Smooth muscle cell (in vitro differentiated cells): ENCODE results near the gene IKBKE. TPM values are rescaled to one million over a fixed set of nuclear protein-coding genes. Genes with fewer than 3 reads are reported as not detected.

Source experiments
- DNase-seq: peaks from one replicate; lab custom pipeline; 2025; ENCODE audit not compliant: unreplicated experiment; lab: John Stamatoyannopoulos, UW
- H2AFZ ChIP-seq: fragments of 200-600 bp; sonication (generic); 2 replicates; pipeline ENCODE4 v1.6.0; 2016; ENCODE audit warnings: antibody characterized with exemption, low read depth, mild to moderate bottlenecking
- H3F3A ChIP-seq: fragments of 200-600 bp; sonication (generic); 2 replicates; pipeline ENCODE4 v1.6.0; 2017; ENCODE audit warnings: antibody characterized with exemption, low read depth
- H3K27ac ChIP-seq: fragments of 200-600 bp; sonication (generic); 2 replicates; pipeline ENCODE4 v1.5.1; 2016; ENCODE audit warnings: low read depth, mild to moderate bottlenecking
- H3K27me3 ChIP-seq: fragments of 200-600 bp; sonication (generic); 2 replicates; pipeline ENCODE4 v1.6.1; 2016; ENCODE audit warnings: low read depth, mild to moderate bottlenecking
- H3K36me3 ChIP-seq: fragments of 200-600 bp; sonication (generic); 2 replicates; pipeline ENCODE4 v1.5.1; 2016; ENCODE audit warnings: low read depth
- H3K4me1 ChIP-seq: fragments of 200-600 bp; sonication (generic); 2 replicates; pipeline ENCODE4 v1.5.1; 2016; ENCODE audit warnings: low read depth
- H3K4me2 ChIP-seq: fragments of 200-600 bp; sonication (generic); 2 replicates; pipeline ENCODE4 v1.6.0; 2016; ENCODE audit warnings: mild to moderate bottlenecking
- H3K4me3 ChIP-seq: fragments of 200-600 bp; sonication (generic); 2 replicates; pipeline ENCODE4 v1.5.1; 2016; ENCODE audit warnings: mild to moderate bottlenecking
- H3K79me2 ChIP-seq: fragments of 200-600 bp; sonication (generic); 2 replicates; pipeline ENCODE4 v1.6.0; 2016; ENCODE audit warnings: low read depth, mild to moderate bottlenecking
- H3K9ac ChIP-seq: fragments of 200-600 bp; sonication (generic); 2 replicates; pipeline ENCODE4 v1.6.0; 2016; ENCODE audit warnings: low read depth
- H3K9me3 ChIP-seq: fragments of 200-600 bp; sonication (generic); replicated peaks from 2 replicates; pipeline ENCODE4 v1.5.1; 2016; ENCODE audit warnings: low read depth
- H4K20me1 ChIP-seq: fragments of 200-600 bp; sonication (generic); 2 replicates; pipeline ENCODE4 v1.6.0; 2016; ENCODE audit warnings: low read depth
- CTCF ChIP-seq: fragments of 200-600 bp; sonication (generic); IDR thresholded peaks from 2 replicates; pipeline ENCODE4 v1.5.1; 2017; ENCODE audit warnings: borderline replicate concordance, mild to moderate bottlenecking, antibody characterized with exemption; ENCODE audit not compliant: insufficient read depth, poor library complexity, severe bottlenecking
- WGBS: methylation state at CpG from one replicate; pipeline ENCODE4 v1.1.7; 2016; ENCODE audit warnings: low lambda C conversion rate; 5-methylcytosine and 5-hydroxymethylcytosine counted together
- polyA plus RNA-seq: library from polyadenylated mRNA; unstranded; fragments of >200 nt; fragmentation: Nextera tagmentation; extraction: Ambion mirVana; gene quantifications from 2 replicates; pipeline ENCODE4 v1.2.1, GENCODE V29; 2016
- total RNA-seq: library from RNA; depleted of rRNA; stranded (reverse); fragments of >200 nt; gene quantifications from 2 replicates; pipeline ENCODE4 v1.2.3, GENCODE V29; 2014

Gene IKBKE
- total and polyA plus RNA-seq, 2 experiments from 2014 or later, result 4.0 to 9.7 TPM

GRCh38 chr1:206506405-206507283 is 36.4 kb downstream of the IKBKE start:
- no peak overlapping the region for H3K9ac ChIP-seq
- TF ChIP-seq CTCF, result no peak
- H3K36me3 ChIP-seq, result no peaks in the 10 kb centered on the region
- H3K4me1 ChIP-seq, result peaks cover 4% of the 10 kb centered on the region
- H3K27ac ChIP-seq, result no peak overlapping the region
- no peak for DNase-seq
- WGBS, result 19% methylated on average over 46 of the region's 48 CpGs
- H3K9me3 ChIP-seq, result no peaks in the 10 kb centered on the region
- peaks cover 19% of the 10 kb centered on the region for H3F3A ChIP-seq
- no peaks in the 10 kb centered on the region for H3K27me3 ChIP-seq
- peak overlapping the region; percentile 95 for H3K4me2 ChIP-seq
- H3K4me3 ChIP-seq, result peak overlapping the region; percentile 62
- H4K20me1 ChIP-seq, result no peaks in the 10 kb centered on the region
- H3K79me2 ChIP-seq, result no peaks in the 10 kb centered on the region
- H2AFZ ChIP-seq, result peak overlapping the region; percentile 81

- no peak within 1 kb of the TSS for H3K27ac ChIP-seq
- H3K79me2 ChIP-seq, result no peaks in the 10 kb centered on the region
- peak within 1 kb of the TSS; percentile 81 for H2AFZ ChIP-seq
- DNase-seq, result peak; percentile 26
- H3K9me3 ChIP-seq, result no peaks in the 10 kb centered on the region
- no peak within 1 kb of the TSS for H3K9ac ChIP-seq
- H3K4me2 ChIP-seq, result peak within 1 kb of the TSS; percentile 95
- H3K4me3 ChIP-seq, result peak within 1 kb of the TSS; percentile 62
- TF ChIP-seq CTCF, result no peak
- WGBS, result 2% methylated on average over 56 of the region's 97 CpGs
- H3K36me3 ChIP-seq, result no peaks in the 10 kb centered on the region
- peaks cover 13% of the 10 kb centered on the region for H3K4me1 ChIP-seq
- no peaks in the 10 kb centered on the region for H3K27me3 ChIP-seq
- peaks cover 19% of the 10 kb centered on the region for H3F3A ChIP-seq
- no peaks in the 10 kb centered on the region for H4K20me1 ChIP-seq
Measured at GRCh38 chr1:206507284-206508129, 37.2 kb downstream of the IKBKE start, which contains the start of gene RASSF5. Gene RASSF5 (plus strand): TSS chr1:206507531. CDS start chr1:206507603, 72 bp downstream.

GRCh38 chr1:206508130-206508889 is 38.0 kb downstream of the IKBKE start:
- Histone ChIP-seq H3F3A (peaks cover 18% of the 10 kb centered on the region), H3K27ac (no peak overlapping the region), H2AFZ (no peak overlapping the region), H3K4me2 (peak overlapping the region; percentile 95), H3K36me3 (no peaks in the 10 kb centered on the region), H3K79me2 (no peaks in the 10 kb centered on the region), H3K4me1 (peaks cover 14% of the 10 kb centered on the region), H4K20me1 (no peaks in the 10 kb centered on the region), H3K9ac (no peak overlapping the region), H3K4me3 (peak overlapping the region; percentile 62), H3K27me3 (no peaks in the 10 kb centered on the region), H3K9me3 (no peaks in the 10 kb centered on the region)
- TF ChIP-seq CTCF, result no peak
- 54% methylated on average over 14 of the region's 15 CpGs for WGBS
- DNase-seq, result no peak
